ENCODE data around the gene EDIL3. TPM values are rescaled to one million over a fixed set of nuclear protein-coding genes. Genes with fewer than 3 reads are reported as not detected.

The EDIL3 gene, protein sequence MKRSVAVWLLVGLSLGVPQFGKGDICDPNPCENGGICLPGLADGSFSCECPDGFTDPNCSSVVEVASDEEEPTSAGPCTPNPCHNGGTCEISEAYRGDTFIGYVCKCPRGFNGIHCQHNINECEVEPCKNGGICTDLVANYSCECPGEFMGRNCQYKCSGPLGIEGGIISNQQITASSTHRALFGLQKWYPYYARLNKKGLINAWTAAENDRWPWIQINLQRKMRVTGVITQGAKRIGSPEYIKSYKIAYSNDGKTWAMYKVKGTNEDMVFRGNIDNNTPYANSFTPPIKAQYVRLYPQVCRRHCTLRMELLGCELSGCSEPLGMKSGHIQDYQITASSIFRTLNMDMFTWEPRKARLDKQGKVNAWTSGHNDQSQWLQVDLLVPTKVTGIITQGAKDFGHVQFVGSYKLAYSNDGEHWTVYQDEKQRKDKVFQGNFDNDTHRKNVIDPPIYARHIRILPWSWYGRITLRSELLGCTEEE
- total RNA-seq = under 0.01 and 0.30 TPM in 2 replicates

DNA sequence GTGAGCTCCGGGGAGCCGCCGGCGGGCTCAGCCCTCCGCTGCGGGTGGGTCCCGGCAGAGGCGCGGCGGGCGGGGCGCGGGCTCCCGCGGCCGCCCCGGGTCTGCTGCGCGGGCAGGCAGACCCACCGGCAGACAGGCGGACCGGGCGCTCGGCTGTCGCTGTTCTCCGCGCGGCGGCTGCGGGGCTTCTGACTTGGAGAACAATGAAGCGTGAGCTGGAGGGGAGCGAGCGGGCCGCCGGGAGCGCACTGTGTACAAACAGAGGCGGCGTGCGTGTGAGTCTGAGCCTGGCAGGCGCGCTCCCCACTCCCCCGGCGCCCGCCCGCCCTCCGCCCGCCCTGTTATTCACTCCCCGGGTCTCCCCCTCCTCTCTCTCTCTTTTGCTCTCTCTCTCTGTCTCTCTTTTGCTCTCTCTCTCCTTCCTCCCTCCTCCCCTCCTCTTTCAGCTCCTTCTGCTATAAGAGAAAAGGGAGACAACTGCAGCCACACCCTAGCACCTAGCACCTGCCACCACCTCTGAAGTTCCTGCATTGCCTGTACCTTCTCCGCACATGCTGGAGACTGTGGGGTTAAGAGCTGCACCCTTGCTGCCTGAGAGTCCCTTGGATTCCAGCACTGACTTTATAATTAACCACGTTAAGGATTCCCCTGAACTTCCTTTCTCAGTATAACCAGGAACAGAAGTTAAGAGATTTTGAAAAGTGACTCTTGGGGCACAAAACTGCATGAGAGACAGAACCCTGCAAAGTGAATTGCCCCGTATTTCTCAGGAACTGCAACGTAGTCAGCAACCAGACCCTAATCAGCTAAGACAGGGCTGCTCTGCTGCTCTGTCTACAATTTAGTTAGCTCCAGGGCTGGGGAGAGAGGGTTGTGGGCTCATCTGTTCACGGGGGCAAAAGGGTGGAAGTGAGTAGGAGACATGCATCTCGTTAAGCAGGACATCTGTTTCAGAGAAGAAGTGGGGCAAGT is at the start of gene EDIL3:
TSS of gene EDIL3 (minus strand) at position 277 of the 972 bp plus-strand sequence. CDS start 506 bp downstream, outside the sequence.

